PC-9 (cell line): ENCODE results near the gene OXSR1.

Experiments used
- CTCF ChIP-seq: fragments of 200-600 bp; sonication (generic); conservative IDR thresholded peaks from 2 replicates; pipeline ENCODE4 v1.6.1; 2017; ENCODE audit warnings: mixed run types, antibody characterized with exemption, mild to moderate bottlenecking, moderate library complexity
- EZH2 ChIP-seq: fragments of 200-600 bp; sonication (generic); IDR thresholded peaks from 2 replicates; pipeline ENCODE4 v1.8.0; 2017; ENCODE audit warnings: antibody characterized with exemption, low read depth

- TF ChIP-seq CTCF (no peak), EZH2 (no peak)
These were observed 6.9 kb upstream of the OXSR1 start for GRCh38 chr3:38158472-38158871.
